GM13977 (cell line): ENCODE results near the gene CMTM2.
"Not testable (repeated sequence)": the region's sequence is repeated elsewhere in the genome, so short reads cannot be mapped to it uniquely, and the experiment has no call there.

Experiments
- DNase-seq: peaks from one replicate; pipeline ENCODE4 v3.0.0; 2012; ENCODE audit warnings: low spot score
- CTCF ChIP-seq: IDR thresholded peaks from 2 replicates; pipeline ENCODE4 v1.5.1; 2012; ENCODE audit warnings: mild to moderate bottlenecking, control low read depth; ENCODE audit not compliant: insufficient read depth; ENCODE audit errors: extremely low read depth, missing control alignments
- in situ Hi-C: fragments of 300-500 bp; cut with MboI; formaldehyde crosslinking; loops from one replicate; pipeline ENCODE4 v1.12.0; 2022; ENCODE audit warnings: low sequenced_read_pairs, low pct_unique_long_range_greater_than_20kb, mixed read lengths, inconsistent platforms; ENCODE audit not compliant: unreplicated experiment

CMTM2 gene

GRCh38 chr16:66605177-66605978 is 26.1 kb downstream of the CMTM2 start:
- in situ Hi-C loops, result no loop called here
- no peak for TF ChIP-seq CTCF
- DNase-seq, result peak; percentile 67

DNA sequence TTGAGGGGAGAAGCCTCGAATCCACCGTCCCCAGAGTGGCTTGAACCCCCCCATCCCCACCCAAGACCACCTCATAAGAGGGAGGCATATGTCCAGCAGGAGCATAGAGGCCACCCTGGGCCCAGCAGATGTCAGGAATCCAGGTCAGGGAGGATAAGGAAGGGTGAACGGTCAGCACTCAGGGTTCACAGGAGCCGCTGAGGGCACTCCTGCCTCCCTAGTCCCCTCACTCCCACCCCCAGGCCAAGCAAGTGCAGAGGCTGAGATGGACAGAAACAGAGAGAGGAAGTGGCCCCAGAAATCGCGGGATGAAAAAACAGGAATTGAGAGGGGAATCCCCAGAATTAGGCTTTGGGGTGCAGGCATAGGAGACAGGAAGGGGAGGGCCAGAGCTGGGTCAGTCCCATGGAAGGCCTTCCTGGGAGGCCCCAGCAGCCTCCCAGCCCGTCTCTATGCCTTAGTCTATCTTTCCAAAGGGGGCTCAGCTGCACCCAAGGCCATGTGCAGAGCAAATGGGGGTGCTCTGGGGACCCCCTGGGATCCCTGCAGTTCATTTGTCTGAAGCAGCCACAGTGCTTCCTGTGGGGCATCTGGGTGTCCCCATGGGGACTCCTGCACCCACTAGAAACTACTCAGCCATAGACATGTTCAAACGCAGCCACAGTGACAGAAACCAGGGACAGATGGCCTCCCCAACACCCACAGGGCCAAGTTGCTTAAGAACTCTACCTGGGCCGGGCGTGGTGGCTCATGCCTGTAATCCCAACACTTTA is 26.9 kb downstream of the CMTM2 start:
- peak; percentile 74 for DNase-seq
- TF ChIP-seq CTCF, result no peak
- in situ Hi-C loops, result no loop called here

GRCh38 chr16:66608241-66609138 is 29.2 kb downstream of the CMTM2 start:
- in situ Hi-C loops, result no loop called here
- TF ChIP-seq CTCF, result peak; percentile 90
- DNase-seq, result peak; percentile 88

- DNase-seq, result no peak
- TF ChIP-seq CTCF, result no peak
- in situ Hi-C loops, result no loop called here
Measured at GRCh38 chr16:66609139-66609510, 29.9 kb downstream of the CMTM2 start.

DNA sequence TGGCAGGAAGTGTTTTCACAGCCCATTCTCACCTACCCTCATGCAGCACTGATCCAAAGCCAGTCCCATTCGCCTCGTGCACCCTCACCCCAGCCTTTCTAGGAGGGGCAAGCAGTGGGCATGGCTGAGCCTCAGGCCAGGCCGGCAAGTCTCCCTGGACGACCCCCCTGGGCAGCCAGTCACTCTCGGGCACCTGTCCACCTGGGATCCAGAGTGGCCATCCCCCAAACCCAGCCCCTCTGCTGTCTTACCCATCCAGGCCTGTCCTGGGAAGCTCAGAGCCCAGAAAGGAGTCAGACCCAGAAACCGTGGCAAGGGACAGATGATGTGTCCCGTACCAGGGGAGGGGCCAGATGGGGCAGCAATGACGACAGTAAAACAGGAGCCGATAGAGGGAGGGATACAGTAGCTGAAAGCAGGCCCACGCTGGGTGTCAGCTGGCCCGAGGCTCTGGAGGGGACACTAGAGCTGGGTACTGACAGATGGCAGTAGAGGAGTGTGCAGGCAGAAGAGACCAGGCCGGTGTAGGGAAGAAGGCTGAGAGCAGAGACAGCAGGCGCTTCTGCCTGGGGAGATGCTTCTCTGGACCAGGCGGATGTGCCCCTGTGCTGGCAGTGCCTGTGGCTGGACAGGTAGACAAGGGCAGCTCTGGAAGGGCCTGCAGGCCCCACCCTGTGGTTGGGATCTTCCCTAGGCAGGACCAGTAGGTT is 31.0 kb downstream of the CMTM2 start:
- in situ Hi-C loops, result no loop called here
- no peak for DNase-seq
- TF ChIP-seq CTCF, result no peak

- in situ Hi-C loops, result not testable (repeated sequence)
Measured at GRCh38 chr16:66611911-66612310, 32.6 kb downstream of the CMTM2 start.

More at GRCh38 chr16:66611911-66612310, 32.6 kb downstream of the CMTM2 start:
- DNase-seq, result not testable (repeated sequence)
